HG03064 (cell line): Measurements from ENCODE around the gene KCNMA1.

Source experiments
- ATAC-seq: cut with Tn5 transposase; IDR thresholded peaks from one replicate; pipeline ENCODE4 v1.9.1; 2021; ENCODE audit warnings: low read depth; ENCODE audit not compliant: unreplicated experiment

The KCNMA1 gene

DNA sequence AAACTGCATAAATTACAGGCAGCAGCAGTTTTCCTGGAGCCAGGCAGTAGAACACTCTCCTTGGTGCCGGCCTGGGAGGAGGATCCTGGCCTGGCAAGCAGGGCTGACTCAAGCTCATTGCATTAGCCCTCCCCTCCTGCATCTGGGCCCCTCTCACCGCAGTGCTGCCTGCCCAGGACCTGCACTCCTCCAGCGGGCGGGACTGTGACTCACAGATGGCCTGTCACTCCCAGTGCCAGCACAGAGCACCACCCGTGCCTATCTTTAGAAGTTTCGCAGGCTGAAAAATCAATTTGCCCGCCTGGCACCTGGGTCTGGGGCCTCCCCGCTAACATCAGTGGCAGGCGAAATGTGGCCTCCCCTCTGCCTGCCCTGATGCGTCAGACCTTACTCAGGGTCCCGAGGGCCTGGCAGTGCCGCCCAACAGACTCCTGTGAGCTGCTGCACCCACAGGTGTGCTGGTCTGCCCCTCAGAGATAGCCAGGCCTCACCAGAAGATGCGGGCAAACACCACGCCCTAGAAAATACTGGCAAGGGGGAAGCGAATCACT is 123.8 kb downstream of the KCNMA1 start:
- ATAC-seq = no peak

- ATAC-seq = no peak
These were observed 124.4 kb downstream of the KCNMA1 start for GRCh38 chr10:77513220-77513619.

GRCh38 chr10:77512219-77512578 is 125.4 kb downstream of the KCNMA1 start:
- no peak for ATAC-seq

DNA sequence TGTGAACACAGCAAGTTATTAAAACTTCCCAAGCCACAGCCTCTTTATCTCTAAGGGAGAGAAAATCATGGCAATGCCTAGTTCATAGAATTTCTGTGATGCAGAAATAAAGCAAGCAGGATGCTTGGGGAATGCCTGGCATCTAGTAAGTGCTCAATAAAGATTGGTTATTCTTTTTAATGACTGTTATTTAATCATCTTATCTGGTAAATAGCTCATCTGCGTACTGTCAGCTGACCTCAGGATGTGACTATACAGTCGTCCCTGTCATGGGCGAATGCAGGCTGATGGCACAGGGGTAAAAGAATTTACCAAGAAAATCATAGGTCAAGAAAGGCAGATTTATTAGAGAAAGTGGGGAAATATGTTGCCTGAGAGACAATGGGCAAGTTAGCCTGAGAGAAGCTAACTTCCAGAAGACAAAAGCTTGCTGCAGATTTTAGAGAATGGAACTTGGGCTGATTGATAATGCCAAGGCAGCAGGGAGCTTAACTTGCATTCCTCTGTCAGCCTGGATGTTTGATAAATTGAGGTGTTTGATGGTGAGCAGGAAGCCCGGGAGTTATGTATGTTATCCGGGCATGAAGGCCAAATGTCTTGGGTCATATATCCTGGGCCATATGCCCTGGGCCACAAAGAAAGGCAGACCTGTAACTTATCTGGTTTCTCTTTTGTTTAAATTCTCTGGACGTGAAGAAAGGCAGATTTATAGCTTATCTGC is 126.0 kb downstream of the KCNMA1 start:
- ATAC-seq = no peak

DNA sequence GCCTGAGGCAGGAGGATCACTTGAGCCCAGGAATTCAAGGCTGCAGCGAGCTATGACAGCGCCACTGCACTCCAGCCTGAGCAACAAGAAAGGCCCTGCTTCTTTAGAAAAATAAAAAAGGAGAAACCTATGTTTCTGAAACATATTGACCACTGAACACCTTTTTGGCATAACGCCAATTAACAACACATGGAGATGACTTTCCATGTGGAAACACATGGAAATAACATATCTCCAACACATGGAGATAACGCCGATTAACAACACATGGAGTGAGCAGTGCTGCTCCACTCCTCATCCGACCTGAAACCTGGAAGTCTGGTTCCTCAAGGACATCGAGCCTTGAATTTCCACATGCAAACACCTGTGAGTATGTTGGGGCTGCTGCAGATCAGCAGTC is 126.9 kb downstream of the KCNMA1 start:
- no peak for ATAC-seq

DNA sequence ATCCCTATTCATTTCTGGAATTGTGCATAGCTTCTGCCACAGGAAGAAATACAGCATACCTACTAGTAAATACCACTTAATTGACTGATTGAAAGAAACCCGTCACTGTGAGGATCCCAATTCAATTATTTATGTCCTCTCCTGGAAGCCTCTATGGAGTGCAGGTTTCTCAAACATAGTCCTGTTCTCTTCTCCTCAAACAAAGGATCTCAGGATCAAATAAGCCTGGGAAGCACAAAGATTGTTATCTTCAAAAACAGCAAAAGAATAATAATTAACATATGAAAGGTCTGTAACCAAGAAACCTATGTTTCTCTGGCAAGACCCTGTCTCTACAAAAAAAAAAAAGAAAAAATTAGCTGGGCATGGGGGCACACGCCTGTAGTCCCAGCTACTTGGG is 127.3 kb downstream of the KCNMA1 start:
- no peak for ATAC-seq

DNA sequence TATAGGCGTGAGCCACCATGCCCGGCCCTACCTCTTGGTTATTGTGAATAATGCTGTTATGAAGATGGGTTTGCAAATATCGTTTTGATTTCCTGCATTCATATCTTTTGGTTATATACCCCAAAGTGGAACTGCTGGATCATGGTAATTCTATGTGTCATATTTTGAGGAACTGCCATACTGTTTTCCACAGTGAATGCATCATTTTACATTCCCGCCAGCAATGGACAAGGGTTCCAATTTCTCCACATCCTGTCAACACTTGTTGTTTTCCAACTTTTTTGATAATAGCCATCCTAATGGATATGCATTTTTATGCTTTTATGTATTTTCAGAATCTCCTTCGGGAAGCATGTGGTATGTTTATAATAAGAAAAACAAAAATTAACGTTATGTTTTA is 128.2 kb downstream of the KCNMA1 start:
- no peak for ATAC-seq

GRCh38 chr10:77507291-77507880 is 130.2 kb downstream of the KCNMA1 start:
- no peak for ATAC-seq

- ATAC-seq = no peak
These were observed 130.9 kb downstream of the KCNMA1 start for GRCh38 chr10:77506517-77507200.

- ATAC-seq = no peak
These were observed 131.9 kb downstream of the KCNMA1 start for GRCh38 chr10:77505431-77506334.

GRCh38 chr10:77504873-77505257 is 132.7 kb downstream of the KCNMA1 start:
- no peak for ATAC-seq

- ATAC-seq = no peak
These were observed 133.3 kb downstream of the KCNMA1 start for GRCh38 chr10:77504196-77504872.

DNA sequence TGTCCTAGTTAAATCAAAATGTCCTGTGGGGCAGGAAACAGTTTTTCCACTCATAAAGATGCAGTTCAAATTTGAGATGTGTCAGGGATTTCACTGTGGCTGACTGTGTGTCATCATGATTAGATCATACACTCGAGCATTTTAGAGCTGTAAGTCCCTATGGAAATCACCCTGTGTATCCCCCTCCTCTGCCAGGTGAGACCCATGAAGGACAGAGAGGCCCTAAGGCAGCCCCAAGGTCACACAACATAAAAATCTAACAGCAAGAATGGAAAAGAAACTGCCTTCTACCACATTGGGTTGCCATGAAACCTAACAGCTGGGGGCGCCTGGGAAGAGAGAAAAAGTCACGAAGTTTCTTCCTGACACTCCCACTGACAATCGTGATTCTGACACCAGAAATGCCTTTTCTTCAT is 135.8 kb downstream of the KCNMA1 start:
- no peak for ATAC-seq

- ATAC-seq = no peak
These were observed 136.3 kb downstream of the KCNMA1 start for GRCh38 chr10:77501152-77501845.

DNA sequence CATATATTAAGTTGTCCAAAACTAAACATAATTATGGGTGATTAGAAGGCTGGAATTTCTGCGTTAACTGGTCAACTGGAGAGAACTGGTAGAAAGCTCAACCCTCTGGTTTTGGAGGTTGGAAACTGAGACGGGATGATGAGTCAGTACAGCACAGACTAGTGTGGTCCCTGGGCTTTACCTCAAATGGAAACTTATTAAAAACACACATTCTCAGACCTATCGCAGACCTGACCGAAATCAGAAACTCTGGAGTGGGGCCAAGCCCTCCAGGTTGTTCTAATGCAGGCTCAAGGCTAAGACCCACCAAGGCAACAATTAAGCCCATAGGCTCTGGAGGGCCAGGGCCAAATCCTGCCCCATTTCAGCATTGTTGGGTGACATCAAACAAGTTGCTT is 136.9 kb downstream of the KCNMA1 start:
- ATAC-seq = no peak

DNA sequence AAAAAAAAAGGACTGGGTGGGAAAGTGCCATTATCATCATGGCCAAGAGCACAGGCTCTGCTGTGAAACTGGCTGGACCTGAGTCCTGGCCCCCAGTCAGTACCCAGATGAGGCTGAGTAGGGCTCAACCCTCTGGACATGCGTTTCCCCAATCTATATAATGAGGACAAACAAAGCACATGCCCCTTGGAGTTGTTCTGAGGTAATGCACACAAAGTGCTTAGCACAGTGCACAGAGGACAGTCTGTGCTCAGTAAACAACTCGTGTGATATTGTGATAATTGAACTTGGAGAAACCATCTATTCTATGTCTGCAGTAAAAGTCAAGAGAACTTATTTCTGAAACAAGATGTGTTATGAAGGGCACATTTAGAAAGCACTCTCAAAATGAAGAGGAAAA is 138.8 kb downstream of the KCNMA1 start:
- no peak for ATAC-seq

DNA sequence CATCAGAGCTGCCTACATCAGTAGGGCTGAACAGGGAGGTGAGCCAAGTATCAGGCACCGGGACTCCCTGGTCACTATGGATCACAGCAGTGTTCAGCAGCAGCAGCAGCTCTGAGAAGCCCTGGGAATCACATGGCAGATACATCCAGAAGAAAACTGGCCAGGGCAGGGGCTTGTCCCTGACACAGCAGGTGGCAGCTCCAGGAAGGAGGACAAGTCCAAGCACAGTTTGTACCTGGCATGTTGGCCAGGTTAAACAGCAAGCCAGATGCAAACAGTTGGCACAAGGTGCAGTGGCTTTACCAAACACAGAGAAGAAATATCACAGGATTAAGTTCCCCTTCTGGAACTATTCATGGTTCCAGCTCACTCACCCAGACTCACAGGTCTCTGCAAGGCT is 139.4 kb downstream of the KCNMA1 start:
- ATAC-seq = no peak

GRCh38 chr10:77497748-77498147 is 139.9 kb downstream of the KCNMA1 start:
- no peak for ATAC-seq

DNA sequence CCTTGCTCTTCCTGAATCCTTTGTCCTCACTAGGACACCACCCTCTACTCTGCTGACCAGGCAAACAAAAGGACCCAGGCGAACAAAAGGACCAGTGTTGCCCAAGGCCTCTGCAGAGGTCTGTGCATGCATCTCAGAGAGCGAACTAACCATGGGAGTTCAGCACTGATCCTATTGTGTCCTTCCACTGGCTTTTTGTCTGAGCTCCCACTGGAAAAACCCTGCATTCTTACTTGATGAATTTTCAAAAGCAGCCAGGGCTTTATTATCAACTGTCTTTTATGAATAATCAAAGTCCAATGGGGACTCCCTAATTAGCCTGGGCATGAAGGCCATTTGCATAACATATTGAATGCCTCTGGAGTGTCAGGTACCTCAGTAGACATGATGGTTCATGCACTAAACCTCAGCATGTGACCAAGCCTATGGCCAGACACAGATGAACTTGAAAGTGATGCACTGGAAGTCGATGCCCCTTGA is 140.6 kb downstream of the KCNMA1 start:
- ATAC-seq = no peak
